ENCODE data around the gene SCD5.

SCD5 gene

DNA sequence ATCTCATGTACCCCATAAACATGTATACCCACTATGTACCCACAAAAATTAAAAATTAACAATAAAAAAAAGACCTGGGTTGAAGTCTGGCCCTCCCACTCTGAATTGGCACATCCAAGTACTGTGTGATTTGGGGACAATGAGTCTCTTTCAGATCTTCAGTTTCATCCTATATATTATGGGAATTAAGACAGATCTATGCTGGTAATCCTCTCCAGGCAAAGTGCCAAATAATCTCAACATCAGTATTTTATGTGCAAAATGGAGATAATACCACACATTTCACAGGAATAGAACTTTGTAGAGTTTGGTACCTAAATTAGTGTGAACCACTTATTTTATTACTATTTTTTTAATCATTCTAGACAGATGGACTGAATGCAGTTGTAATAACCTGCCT lies 11.0 kb upstream of the SCD5 start:
- no peaks in the 10 kb centered on the region for H3K27me3 ChIP-seq (ENCODE audit: insufficient read depth, low read depth)
- no peak for TF ChIP-seq CTCF (conservative IDR thresholded peaks at IDR 0.05; ENCODE audit: low read depth, low read length)
- no peaks in the 10 kb centered on the region for H3K36me3 ChIP-seq (ENCODE audit: insufficient read depth)
- H3K27ac ChIP-seq = no peak overlapping the region
- H3K9ac ChIP-seq = no peak overlapping the region
- H3K79me2 ChIP-seq (ENCODE audit: insufficient read depth, low read depth) = no peaks in the 10 kb centered on the region
- H3K4me2 ChIP-seq = no peak overlapping the region
- no peak overlapping the region for H3K4me3 ChIP-seq (IDR thresholded peaks at IDR 0.05; ENCODE audit: insufficient read depth, low read depth, low read length)
- peaks cover 13% of the 10 kb centered on the region for H3K4me1 ChIP-seq (ENCODE audit: low read depth, poor library complexity, severe bottlenecking)
- H4K20me1 ChIP-seq (ENCODE audit: insufficient read depth) = no peaks in the 10 kb centered on the region
- no peak overlapping the region for H2AFZ ChIP-seq (ENCODE audit: low read depth)

GRCh38 chr4:82803746-82804145 lies 5.2 kb upstream of the SCD5 start:
- Histone ChIP-seq H3K27me3 (ENCODE audit: insufficient read depth, low read depth) (no peaks in the 10 kb centered on the region), H3K27ac (no peak overlapping the region), H3K4me2 (no peak overlapping the region), H3K9ac (no peak overlapping the region), H4K20me1 (ENCODE audit: insufficient read depth) (no peaks in the 10 kb centered on the region), H3K4me3 (IDR thresholded peaks at IDR 0.05; ENCODE audit: insufficient read depth, low read depth, low read length) (no peak overlapping the region), H3K36me3 (ENCODE audit: insufficient read depth) (no peaks in the 10 kb centered on the region), H2AFZ (ENCODE audit: low read depth) (no peak overlapping the region), H3K79me2 (ENCODE audit: insufficient read depth, low read depth) (no peaks in the 10 kb centered on the region), H3K4me1 (ENCODE audit: low read depth, poor library complexity, severe bottlenecking) (peaks cover 30% of the 10 kb centered on the region)
- no peak for TF ChIP-seq CTCF (conservative IDR thresholded peaks at IDR 0.05; ENCODE audit: low read depth, low read length)

GRCh38 chr4:82802911-82803310 lies 4.3 kb upstream of the SCD5 start:
- Histone ChIP-seq H3K36me3 (ENCODE audit: insufficient read depth) (no peaks in the 10 kb centered on the region), H3K4me3 (IDR thresholded peaks at IDR 0.05; ENCODE audit: insufficient read depth, low read depth, low read length) (no peak overlapping the region), H3K79me2 (ENCODE audit: insufficient read depth, low read depth) (no peaks in the 10 kb centered on the region), H2AFZ (ENCODE audit: low read depth) (no peak overlapping the region), H3K4me2 (no peak overlapping the region), H4K20me1 (ENCODE audit: insufficient read depth) (no peaks in the 10 kb centered on the region), H3K4me1 (ENCODE audit: low read depth, poor library complexity, severe bottlenecking) (peaks cover 30% of the 10 kb centered on the region), H3K9ac (no peak overlapping the region), H3K27ac (no peak overlapping the region), H3K27me3 (ENCODE audit: insufficient read depth, low read depth) (no peaks in the 10 kb centered on the region)
- no peak for TF ChIP-seq CTCF (conservative IDR thresholded peaks at IDR 0.05; ENCODE audit: low read depth, low read length)

GRCh38 chr4:82801910-82802521 lies 3.4 kb upstream of the SCD5 start:
- Histone ChIP-seq H3K4me1 (ENCODE audit: low read depth, poor library complexity, severe bottlenecking) (peaks cover 30% of the 10 kb centered on the region), H3K4me2 (no peak overlapping the region), H3K27me3 (ENCODE audit: insufficient read depth, low read depth) (no peaks in the 10 kb centered on the region), H3K79me2 (ENCODE audit: insufficient read depth, low read depth) (no peaks in the 10 kb centered on the region), H3K9ac (no peak overlapping the region), H3K36me3 (ENCODE audit: insufficient read depth) (no peaks in the 10 kb centered on the region), H2AFZ (ENCODE audit: low read depth) (no peak overlapping the region), H4K20me1 (ENCODE audit: insufficient read depth) (no peaks in the 10 kb centered on the region), H3K27ac (no peak overlapping the region), H3K4me3 (IDR thresholded peaks at IDR 0.05; ENCODE audit: insufficient read depth, low read depth, low read length) (no peak overlapping the region)
- TF ChIP-seq CTCF (conservative IDR thresholded peaks at IDR 0.05; ENCODE audit: low read depth, low read length) = peak; percentile 51
